NCI-H1694 treated with DMSO at 0.1 percent for 48 hours (cell line): ENCODE data around the gene SIAH1.
"Not testable (repeated sequence)": the region's sequence is repeated elsewhere in the genome, so short reads cannot be mapped to it uniquely, and the experiment has no call there.

Experiments used
- DNase-seq: peaks from one replicate; lab custom pipeline; 2025; lab: John Stamatoyannopoulos, UW

SIAH1 gene, protein sequence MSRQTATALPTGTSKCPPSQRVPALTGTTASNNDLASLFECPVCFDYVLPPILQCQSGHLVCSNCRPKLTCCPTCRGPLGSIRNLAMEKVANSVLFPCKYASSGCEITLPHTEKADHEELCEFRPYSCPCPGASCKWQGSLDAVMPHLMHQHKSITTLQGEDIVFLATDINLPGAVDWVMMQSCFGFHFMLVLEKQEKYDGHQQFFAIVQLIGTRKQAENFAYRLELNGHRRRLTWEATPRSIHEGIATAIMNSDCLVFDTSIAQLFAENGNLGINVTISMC

GRCh38 chr16:48385253-48386150 lies at the start of gene SIAH1:
Gene SIAH1 (minus strand): TSS chr16:48385413. CDS start chr16:48362428, 22,985 bp downstream.
- peak; percentile 36 for DNase-seq

GRCh38 chr16:48434653-48435317 lies 49.6 kb upstream of the SIAH1 start:
- no peak for DNase-seq

DNA sequence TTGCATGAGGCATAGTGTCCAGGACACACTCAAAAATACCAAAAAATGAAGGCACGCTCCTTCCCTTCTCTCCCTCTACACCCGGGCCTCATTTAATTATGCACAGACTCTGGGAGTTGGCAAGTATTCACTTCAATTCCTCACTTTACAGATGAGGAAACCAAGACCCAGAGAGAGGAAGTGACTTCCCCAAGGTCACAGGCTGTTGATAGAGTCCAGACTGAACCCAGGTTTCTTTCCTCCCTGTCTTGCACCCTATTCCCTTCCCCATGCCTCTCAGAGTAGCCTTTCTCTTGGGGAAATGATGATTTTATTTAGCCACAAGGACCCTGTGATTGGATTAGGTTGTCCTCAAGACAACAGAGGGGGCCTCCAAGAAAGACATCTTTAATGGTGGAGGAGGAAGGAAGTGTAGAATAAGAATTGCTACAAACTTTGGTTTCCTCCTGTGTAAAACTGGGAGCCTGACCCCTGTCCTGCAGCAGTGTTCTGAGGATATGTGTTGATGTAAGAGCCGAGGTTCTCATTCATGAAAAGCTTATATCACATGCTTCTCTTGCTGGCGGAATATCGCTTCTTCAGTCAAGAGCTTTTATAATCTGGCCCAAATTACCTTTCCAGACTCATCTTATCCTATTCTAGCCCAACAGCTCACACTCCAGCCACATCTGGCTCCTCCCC lies 48.8 kb upstream of the SIAH1 start:
- no peak for DNase-seq

GRCh38 chr16:48433116-48433849 lies 48.1 kb upstream of the SIAH1 start:
- no peak for DNase-seq

DNA sequence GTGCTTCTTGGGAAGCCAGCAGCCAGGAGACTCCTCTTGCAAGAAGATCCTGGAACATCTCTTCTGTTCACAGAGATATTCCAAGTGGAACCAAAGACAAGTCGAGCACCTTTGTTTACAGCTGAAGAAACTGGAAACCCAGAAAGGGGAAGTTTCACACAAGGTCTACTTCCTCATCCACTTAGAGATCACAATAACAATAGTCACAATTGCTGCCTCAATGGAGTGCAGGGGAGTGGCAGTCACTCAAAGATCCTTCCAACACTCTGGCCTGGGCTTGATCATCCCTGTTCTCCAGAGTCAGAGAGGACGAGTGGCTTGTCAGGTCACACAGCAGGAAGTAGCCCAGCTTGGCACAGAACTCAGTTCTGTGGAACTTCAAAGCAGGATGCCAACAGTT lies 46.9 kb upstream of the SIAH1 start:
- DNase-seq, result no peak

GRCh38 chr16:48430890-48431289 lies 45.7 kb upstream of the SIAH1 start:
- no peak for DNase-seq

- no peak for DNase-seq
Observed at GRCh38 chr16:48426244-48427141, 41.3 kb upstream of the SIAH1 start.

DNA sequence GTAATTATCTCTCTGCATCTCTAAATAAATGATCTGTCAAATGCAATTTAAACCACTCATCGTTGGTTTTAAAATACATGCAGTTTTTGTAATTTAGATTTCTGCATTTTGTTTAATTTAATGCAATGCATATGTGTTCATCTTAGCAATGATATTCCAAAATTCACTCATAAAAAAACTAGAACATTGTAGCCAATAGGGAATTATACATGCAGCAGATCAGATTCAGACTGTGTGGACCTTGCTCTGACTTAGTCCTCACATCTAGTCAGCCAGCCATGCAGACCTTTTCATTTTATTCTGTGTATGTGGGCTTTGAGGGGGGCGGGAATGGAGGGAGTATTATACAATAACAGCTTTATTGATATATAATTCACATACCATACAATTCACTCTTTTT lies 37.3 kb upstream of the SIAH1 start:
- DNase-seq, result no peak

DNA sequence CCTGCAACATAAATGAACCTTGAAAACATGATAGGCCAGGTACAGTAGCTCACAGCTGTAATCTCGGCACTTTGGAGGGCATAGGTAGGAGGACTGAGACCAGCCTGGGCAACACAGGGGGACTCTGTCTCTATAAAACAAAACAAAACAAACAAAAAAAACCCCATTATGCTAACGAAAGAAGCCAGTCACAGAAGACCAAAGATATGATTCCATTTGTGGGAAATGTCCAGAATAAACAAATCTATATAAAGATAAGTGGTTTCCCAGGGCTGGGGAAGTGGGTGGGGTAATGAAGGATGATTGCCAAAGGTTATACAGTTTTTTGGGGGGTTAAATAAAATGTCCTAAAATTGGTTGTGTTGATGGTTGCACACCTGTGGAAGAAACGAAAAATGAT lies 36.5 kb upstream of the SIAH1 start:
- no peak for DNase-seq

- DNase-seq, result no peak
Observed at GRCh38 chr16:48420437-48420836, 35.2 kb upstream of the SIAH1 start.

GRCh38 chr16:48416617-48417016 lies 31.4 kb upstream of the SIAH1 start:
- DNase-seq, result not testable (repeated sequence)

GRCh38 chr16:48413272-48413671 lies 28.1 kb upstream of the SIAH1 start:
- DNase-seq, result no peak

DNA sequence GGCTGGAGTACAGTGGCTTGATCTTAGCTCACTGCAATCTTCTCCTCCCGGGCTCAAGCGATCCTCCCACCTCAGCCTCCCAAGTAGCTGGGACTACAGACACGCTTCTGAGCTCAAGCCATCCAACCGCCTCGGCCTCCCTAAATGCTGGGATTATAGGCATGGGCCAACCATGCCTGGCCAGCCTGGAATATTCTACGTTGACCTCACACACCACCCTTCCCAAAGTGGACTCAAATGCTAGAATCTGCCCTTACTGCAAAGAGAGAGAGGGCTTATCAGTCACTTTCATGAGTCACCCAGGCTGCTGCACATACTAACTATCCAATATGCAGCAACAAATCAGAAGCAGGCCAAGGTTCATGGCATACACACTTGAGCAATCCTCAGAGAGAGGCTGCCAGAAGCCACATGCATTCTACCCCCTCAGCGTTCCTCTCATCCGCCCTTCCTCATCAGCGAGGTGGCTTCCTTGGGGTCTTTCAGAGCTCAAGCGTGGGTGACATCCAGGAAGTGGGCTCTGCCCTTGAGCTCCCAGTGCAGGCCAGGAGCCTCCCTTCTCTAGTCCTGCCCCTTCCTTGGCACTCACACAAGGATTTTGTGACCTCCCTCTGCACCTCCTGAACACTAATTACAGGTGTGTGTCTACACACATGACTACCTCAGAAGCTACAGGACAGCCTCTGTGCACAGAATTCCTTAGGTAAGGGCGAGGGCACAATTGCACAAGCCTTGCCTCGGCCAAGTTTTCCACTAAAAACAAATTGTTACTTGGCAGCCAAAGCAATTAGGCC lies 24.8 kb upstream of the SIAH1 start:
- no peak for DNase-seq

GRCh38 chr16:48408688-48409087 lies 23.5 kb upstream of the SIAH1 start:
- DNase-seq, result no peak

DNA sequence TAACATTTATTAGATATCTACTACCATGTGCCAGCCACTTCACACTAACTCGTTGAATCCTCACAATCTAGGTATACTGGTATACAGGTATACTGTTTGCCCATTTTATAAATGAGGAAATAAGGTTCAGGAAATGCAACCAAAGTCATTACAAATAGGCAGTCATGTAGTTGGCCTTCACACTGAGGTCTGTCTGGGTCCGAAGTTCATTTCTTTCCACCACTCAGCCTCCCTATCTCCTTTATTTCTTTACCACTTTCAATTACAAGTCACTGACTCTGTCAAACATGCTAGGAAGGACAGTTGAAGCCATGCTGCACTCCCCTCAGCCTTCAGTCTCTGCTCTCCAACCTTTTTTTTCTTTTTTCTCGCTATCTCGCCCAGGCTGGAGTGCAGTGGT lies 20.7 kb upstream of the SIAH1 start:
- DNase-seq, result no peak

DNA sequence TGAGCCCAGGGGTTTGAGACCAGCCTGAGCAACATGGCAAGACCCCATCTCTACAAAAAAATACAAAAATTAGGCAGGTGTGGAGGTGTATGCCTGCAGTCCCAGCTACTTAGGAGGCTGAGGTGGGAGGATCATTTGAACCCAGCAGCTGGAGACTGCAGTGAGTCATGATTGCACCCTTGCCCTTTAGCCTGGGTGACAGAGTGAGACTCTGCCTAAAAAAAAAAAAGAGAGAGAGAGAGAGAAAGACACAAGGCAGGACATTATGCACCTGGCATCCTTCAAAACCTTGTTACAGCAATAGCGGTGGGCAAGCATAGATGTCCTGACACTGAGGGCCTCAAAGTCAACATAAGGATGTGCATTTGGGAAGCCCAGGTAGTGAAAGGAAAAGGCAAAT lies 19.9 kb upstream of the SIAH1 start:
- DNase-seq, result no peak

- not testable (repeated sequence) for DNase-seq
Observed at GRCh38 chr16:48402547-48402946, 17.3 kb upstream of the SIAH1 start.

GRCh38 chr16:48395375-48395774 lies 10.2 kb upstream of the SIAH1 start:
- no peak for DNase-seq

DNA sequence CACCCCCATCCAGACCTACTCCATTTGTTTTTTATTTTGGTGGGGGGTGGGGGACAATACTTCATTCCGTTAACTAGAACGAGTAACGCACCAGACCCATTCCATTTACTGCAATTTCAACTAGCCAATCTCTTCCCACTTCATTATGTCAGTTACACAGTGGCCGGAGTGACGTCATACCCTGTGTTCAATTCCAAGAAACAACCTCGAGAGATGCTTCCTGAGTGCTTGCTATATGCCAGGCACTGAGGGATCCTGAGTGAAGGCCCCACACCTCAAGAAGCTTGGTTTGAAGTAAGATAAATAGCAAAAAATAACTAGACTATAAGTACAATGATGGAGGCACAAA lies 9.1 kb upstream of the SIAH1 start:
- no peak for DNase-seq
